Tibial nerve (tissue), 4 donors: ENCODE results near the gene LSM2.

ENCODE experiments used
- CTCF ChIP-seq, 5 experiments: fragments of 200-600 bp in 3 of 5; fragments of 450-650 bp in 2 of 5; sonication (generic) in 3 of 5; IDR thresholded peaks; one replicate each; pipeline ENCODE4 v1.5.1; 2016 to 2019; ENCODE audit warnings: antibody characterized with exemption in 5 of 5, mild to moderate bottlenecking in 3 of 5, moderate library complexity in 2 of 5
- EP300 ChIP-seq, 2 donors: sonication (generic); formaldehyde crosslinking; IDR thresholded peaks; one replicate each; pipeline ENCODE4 v1.6.1; 2017; ENCODE audit warnings: antibody characterized with exemption in 2 of 2, mild to moderate bottlenecking in 1 of 2
- POLR2A ChIP-seq, 2 donors: fragments of 450-650 bp; IDR thresholded peaks; one replicate each; pipeline ENCODE4 v1.6.1; 2017; ENCODE audit warnings: antibody characterized with exemption in 2 of 2, mild to moderate bottlenecking in 2 of 2, moderate library complexity in 2 of 2

GRCh38 chr6:31836047-31836473 is 29.3 kb upstream of the LSM2 start:
- TF ChIP-seq POLR2A (IDR thresholded peaks at IDR 0.05): no peak
- TF ChIP-seq CTCF (IDR thresholded peaks at IDR 0.05): no peak
- no peak for TF ChIP-seq EP300 (IDR thresholded peaks at IDR 0.05)
